T-helper 1 cell treated with Interleukin-12 subunit alpha and Interleukin-12 subunit beta and Interleukin-4 antibody, amounts not matched to agents 30 μg/mL and 1 μg/mL, for 36 hours (primary cell): ENCODE results near the gene ZDHHC9.

Experiments
- H3K27ac Mint-ChIP-seq: one replicate; pipeline ENCODE4 v1.8.0; 2021; ENCODE audit warnings: mild to moderate bottlenecking, mixed read lengths
- H3K27me3 Mint-ChIP-seq: one replicate; pipeline ENCODE4 v1.8.0; 2021; ENCODE audit warnings: low read depth, mixed read lengths
- H3K36me3 Mint-ChIP-seq: one replicate; pipeline ENCODE4 v1.8.0; 2021; ENCODE audit warnings: low read depth, mixed read lengths
- H3K4me1 Mint-ChIP-seq: one replicate; pipeline ENCODE4 v1.8.0; 2021; ENCODE audit warnings: low read depth, mixed read lengths
- H3K4me3 Mint-ChIP-seq: one replicate; pipeline ENCODE4 v1.8.0; 2021; ENCODE audit warnings: mild to moderate bottlenecking, moderate library complexity, mixed read lengths
- H3K9me3 Mint-ChIP-seq: one replicate; pipeline ENCODE4 v1.8.0; 2021; ENCODE audit warnings: mixed read lengths

ZDHHC9 gene

GRCh38 chrX:129833153-129833990, 10.3 kb downstream of the ZDHHC9 start:
- Mint-ChIP-seq H3K4me3 (no peak overlapping the region), H3K4me1 (peaks cover 3% of the 10 kb centered on the region), H3K27ac (no peak overlapping the region), H3K9me3 (no peaks in the 10 kb centered on the region), H3K27me3 (no peaks in the 10 kb centered on the region), H3K36me3 (peaks cover 6% of the 10 kb centered on the region)

GRCh38 chrX:129831091-129831885, 12.4 kb downstream of the ZDHHC9 start:
- Mint-ChIP-seq H3K36me3 (peaks cover 3% of the 10 kb centered on the region), H3K27me3 (no peaks in the 10 kb centered on the region), H3K27ac (no peak overlapping the region), H3K4me1 (no peaks in the 10 kb centered on the region), H3K4me3 (no peak overlapping the region), H3K9me3 (no peaks in the 10 kb centered on the region)

DNA sequence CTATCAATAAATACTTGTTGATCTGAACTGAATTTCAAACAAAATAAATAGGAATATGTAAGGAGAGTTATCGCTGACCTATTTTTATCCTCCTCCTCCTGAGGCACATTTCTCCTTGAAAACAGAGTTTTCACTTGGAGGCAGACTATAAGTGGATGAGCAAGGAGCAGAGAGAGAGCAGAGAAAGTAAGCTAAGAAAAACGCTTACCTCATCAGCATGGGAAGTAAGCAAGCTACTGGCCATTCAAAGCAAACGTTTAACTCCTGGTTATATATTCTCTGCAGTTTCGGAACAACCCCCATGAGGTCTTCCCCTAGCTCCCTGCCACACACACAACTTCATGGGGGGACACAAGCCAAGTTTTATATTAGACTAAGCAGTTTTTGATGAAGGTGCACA, 13.2 kb downstream of the ZDHHC9 start:
- no peaks in the 10 kb centered on the region for H3K9me3 Mint-ChIP-seq
- peaks cover 4% of the 10 kb centered on the region for H3K4me1 Mint-ChIP-seq
- H3K27ac Mint-ChIP-seq = no peak overlapping the region
- H3K4me3 Mint-ChIP-seq = no peak overlapping the region
- H3K36me3 Mint-ChIP-seq = peaks cover 3% of the 10 kb centered on the region
- H3K27me3 Mint-ChIP-seq = no peaks in the 10 kb centered on the region

DNA sequence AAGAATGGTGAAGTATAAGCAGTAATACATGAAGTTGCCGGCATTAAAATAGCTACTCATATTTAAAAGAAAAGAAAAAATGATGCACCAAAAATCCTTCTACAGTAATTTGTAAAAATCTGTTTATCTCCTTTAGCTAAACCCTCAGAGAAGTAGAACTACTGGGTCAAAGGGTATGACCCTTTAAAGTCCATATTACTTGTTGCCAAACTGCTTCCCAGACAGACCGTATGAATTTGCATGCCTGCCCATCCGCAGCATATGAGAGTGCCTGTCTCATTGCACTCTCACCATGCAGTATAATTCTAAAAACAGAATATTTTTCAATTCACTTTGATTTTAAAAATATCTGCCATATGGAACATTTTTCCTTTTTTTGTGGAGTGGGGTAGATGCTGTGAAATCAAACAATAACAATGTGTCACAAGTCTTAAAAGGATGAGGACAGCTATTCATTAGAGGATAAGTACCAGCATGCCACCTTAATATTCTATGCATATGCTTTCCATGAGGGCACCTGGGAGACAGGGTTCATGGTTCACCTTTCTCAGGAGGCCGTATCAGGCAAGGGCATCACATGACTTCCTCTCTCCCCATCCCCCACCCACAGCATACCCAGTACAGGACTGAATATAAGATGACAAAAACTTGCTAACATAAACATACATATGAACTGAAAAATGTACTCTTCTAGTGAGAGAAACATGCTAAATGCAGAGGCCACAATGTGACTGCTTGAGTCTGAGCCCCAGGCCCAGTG, 17.8 kb downstream of the ZDHHC9 start:
- H3K27ac Mint-ChIP-seq = peak overlapping the region; percentile 10
- peaks cover 5% of the 10 kb centered on the region for H3K4me1 Mint-ChIP-seq
- H3K9me3 Mint-ChIP-seq = no peaks in the 10 kb centered on the region
- H3K4me3 Mint-ChIP-seq = no peak overlapping the region
- peaks cover 3% of the 10 kb centered on the region for H3K36me3 Mint-ChIP-seq
- no peaks in the 10 kb centered on the region for H3K27me3 Mint-ChIP-seq

GRCh38 chrX:129824620-129825019, 19.1 kb downstream of the ZDHHC9 start:
- no peaks in the 10 kb centered on the region for H3K9me3 Mint-ChIP-seq
- H3K27me3 Mint-ChIP-seq = no peaks in the 10 kb centered on the region
- peaks cover 5% of the 10 kb centered on the region for H3K4me1 Mint-ChIP-seq
- H3K36me3 Mint-ChIP-seq = peaks cover 4% of the 10 kb centered on the region
- no peak overlapping the region for H3K27ac Mint-ChIP-seq
- H3K4me3 Mint-ChIP-seq = no peak overlapping the region

DNA sequence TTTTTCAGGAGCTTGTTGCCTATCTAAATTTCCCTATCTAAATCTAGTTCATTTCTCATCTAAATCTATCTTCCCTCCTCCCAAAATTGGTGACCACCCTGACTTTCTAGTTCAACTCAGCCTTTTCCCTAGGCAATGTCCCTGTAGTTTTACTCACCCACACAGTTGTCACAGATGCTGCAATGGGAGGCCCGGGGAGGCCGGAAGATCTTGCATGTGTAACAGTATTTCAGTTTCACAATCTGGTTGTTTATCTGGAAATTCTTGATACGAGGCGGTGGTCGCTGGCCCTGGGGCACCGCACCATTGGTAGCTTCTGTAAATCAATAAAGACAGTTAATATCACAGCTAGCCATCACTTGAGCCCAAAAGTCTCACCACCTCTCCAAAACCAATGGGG, 20.2 kb downstream of the ZDHHC9 start:
- peaks cover 5% of the 10 kb centered on the region for H3K4me1 Mint-ChIP-seq
- H3K9me3 Mint-ChIP-seq = no peaks in the 10 kb centered on the region
- H3K36me3 Mint-ChIP-seq = peaks cover 2% of the 10 kb centered on the region
- no peaks in the 10 kb centered on the region for H3K27me3 Mint-ChIP-seq
- no peak overlapping the region for H3K4me3 Mint-ChIP-seq
- H3K27ac Mint-ChIP-seq = peak overlapping the region; percentile 82

- peaks cover 2% of the 10 kb centered on the region for H3K36me3 Mint-ChIP-seq
- H3K9me3 Mint-ChIP-seq = no peaks in the 10 kb centered on the region
Measured at GRCh38 chrX:129823115-129823514, 20.6 kb downstream of the ZDHHC9 start.

GRCh38 chrX:129818123-129818522, 25.6 kb downstream of the ZDHHC9 start:
- Mint-ChIP-seq H3K4me3 (no peak overlapping the region), H3K27me3 (no peaks in the 10 kb centered on the region), H3K27ac (no peak overlapping the region), H3K36me3 (peaks cover 9% of the 10 kb centered on the region), H3K4me1 (no peaks in the 10 kb centered on the region), H3K9me3 (no peaks in the 10 kb centered on the region)

More at GRCh38 chrX:129823115-129823514, 20.6 kb downstream of the ZDHHC9 start:
- no peak overlapping the region for H3K27ac Mint-ChIP-seq
- H3K4me3 Mint-ChIP-seq = no peak overlapping the region
- no peaks in the 10 kb centered on the region for H3K27me3 Mint-ChIP-seq
- H3K4me1 Mint-ChIP-seq = peaks cover 5% of the 10 kb centered on the region

DNA sequence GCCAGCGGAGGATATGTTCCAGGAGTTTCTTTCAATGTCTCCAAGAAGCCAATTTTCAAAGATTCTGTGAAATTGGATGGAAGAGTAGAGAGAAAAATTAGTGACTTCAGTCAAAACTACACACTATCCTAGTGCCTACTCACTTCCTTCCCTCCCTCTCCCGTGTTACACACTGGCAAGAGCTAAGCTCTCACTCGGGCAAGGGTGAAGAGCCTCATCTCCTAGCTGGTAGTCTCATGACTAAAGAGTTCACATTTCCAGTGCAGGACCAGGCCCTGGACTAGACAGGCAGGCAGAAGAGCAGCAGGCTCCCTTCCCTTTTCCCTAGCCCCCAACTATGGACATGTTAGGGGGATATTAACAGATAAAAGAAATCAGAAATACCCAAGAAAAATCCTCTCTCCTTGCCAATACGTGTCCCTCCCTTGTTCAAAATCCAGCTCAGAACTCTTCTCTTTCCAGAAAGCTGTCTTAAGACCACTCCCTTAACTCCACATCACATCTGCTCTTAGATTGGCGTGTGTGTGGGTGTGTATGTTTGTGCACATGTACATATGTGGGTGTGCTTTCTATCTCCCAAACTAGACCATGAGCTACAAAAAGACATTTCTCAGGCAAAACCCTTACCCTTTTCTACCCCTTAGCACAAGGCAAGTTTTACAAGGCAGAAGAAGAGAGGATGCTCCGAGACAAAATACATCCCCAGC, 29.9 kb downstream of the ZDHHC9 start:
- Mint-ChIP-seq H3K27me3 (no peaks in the 10 kb centered on the region), H3K27ac (no peak overlapping the region), H3K4me1 (peaks cover 7% of the 10 kb centered on the region), H3K9me3 (no peaks in the 10 kb centered on the region), H3K4me3 (no peak overlapping the region), H3K36me3 (peaks cover 18% of the 10 kb centered on the region)

DNA sequence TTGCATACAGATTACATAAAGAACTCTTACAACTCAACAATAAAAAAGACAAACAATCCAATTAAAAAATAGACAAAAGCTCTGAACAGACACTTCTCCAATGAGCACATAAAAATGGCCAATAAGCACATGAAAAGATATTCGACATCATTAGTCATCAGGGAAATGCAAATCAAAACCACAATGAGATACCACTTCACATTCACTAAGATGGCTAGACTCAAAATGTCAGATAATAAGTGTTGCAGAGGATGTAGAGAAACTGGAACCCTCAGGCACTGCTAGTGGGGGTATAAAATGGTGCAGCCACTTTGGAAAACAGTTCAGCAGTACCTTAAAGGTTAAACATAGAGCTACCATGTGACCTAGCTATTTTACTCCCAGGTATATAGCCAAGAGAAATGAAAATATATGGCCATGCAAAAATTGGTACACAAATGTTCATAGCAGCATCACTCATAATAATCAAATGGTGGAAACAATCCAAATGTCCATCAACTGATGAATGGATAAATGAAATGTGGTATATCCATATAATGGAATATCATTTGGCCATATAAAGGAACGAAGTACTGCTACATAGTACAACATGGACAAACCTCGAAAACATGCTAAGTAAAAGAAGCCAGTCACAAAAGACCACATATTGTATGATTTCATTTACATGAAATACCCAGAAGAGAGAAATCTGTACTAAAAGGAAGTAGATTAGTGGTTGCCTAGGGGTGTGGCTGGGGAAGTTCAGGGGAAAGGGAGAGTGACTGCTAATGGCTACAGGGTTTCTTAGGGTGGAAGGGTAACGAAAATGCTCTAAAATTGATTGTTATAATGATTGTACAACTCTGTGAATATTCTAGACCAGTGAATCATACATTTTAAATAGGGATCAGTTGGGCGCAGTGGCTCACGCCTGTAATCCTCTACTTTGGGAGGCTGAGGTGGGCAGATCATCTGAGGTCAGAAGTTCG, 34.6 kb downstream of the ZDHHC9 start:
- no peaks in the 10 kb centered on the region for H3K27me3 Mint-ChIP-seq
- H3K4me3 Mint-ChIP-seq = no peak overlapping the region
- peaks cover 14% of the 10 kb centered on the region for H3K4me1 Mint-ChIP-seq
- H3K27ac Mint-ChIP-seq = no peak overlapping the region
- no peaks in the 10 kb centered on the region for H3K9me3 Mint-ChIP-seq
- peaks cover 22% of the 10 kb centered on the region for H3K36me3 Mint-ChIP-seq

GRCh38 chrX:129808158-129808828, 35.4 kb downstream of the ZDHHC9 start:
- Mint-ChIP-seq H3K27ac (no peak overlapping the region), H3K27me3 (no peaks in the 10 kb centered on the region), H3K4me1 (peaks cover 14% of the 10 kb centered on the region), H3K36me3 (peaks cover 22% of the 10 kb centered on the region), H3K4me3 (no peak overlapping the region), H3K9me3 (no peaks in the 10 kb centered on the region)

DNA sequence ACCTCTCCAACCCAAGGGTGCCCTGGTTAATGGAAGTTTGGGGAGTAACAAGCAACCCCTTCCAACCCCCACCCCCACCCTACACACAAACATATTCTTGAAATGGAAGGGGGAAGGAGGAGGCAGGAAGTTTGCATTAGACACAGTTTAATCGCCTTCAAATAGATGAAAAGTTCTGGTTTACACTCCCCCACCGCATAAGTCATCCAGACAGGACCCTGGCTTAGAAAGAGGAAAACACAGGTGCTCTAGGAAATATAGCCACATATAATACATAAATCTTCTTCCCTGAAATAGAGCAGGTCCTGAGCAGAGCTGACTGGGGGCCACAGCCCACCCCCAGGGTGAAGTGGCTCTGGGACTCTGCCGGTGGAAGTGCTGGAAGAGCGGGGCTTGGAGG, 38.9 kb downstream of the ZDHHC9 start:
- Mint-ChIP-seq H3K4me3 (no peak overlapping the region), H3K27me3 (no peaks in the 10 kb centered on the region), H3K36me3 (peaks cover 19% of the 10 kb centered on the region), H3K27ac (no peak overlapping the region), H3K4me1 (peaks cover 14% of the 10 kb centered on the region), H3K9me3 (no peaks in the 10 kb centered on the region)

DNA sequence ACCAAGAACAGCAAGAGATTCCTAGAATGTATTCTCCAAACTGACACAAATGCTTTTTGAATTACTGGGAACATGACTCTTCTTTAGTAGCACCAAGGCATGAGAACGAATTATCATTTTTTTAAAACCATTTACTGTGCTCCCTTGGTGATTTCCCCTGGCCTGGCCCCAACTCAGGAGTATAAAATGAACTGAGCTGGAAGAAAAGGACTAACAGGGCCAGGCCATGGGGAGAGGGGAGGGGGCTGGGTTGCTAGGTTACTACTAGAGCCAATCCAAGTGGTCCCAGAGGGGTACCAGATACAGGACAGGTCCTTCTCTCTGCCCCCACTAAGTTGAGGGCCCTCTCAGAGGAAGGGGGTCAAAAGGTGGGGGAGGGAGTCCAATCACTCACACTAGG, 40.8 kb downstream of the ZDHHC9 start:
- H3K4me1 Mint-ChIP-seq = peaks cover 10% of the 10 kb centered on the region
- H3K9me3 Mint-ChIP-seq = no peaks in the 10 kb centered on the region
- peaks cover 18% of the 10 kb centered on the region for H3K36me3 Mint-ChIP-seq
- no peaks in the 10 kb centered on the region for H3K27me3 Mint-ChIP-seq
- H3K4me3 Mint-ChIP-seq = no peak overlapping the region
- H3K27ac Mint-ChIP-seq = no peak overlapping the region
